Measurements from ENCODE around the gene TNFRSF13B. TPM values are rescaled to one million over a fixed set of nuclear protein-coding genes. Genes with fewer than 3 reads are reported as not detected.
A peak's percentile ranks its signal among the peaks of the same experiment; 100 is the strongest.

The TNFRSF13B gene
- total RNA-seq, 1 donor, result not detected

- Histone ChIP-seq H2AFZ (ENCODE audit: low read length) (no peak overlapping the region), H3K4me3 (ENCODE audit: insufficient read depth, low read length) (no peak overlapping the region), H3K36me3 (ENCODE audit: insufficient read depth, low read length) (no peaks in the 10 kb centered on the region), H3K4me1 (ENCODE audit: insufficient read depth, low read length) (peaks cover 9% of the 10 kb centered on the region), H3K4me2 (ENCODE audit: insufficient read depth, low read length) (no peak overlapping the region), H4K20me1 (ENCODE audit: insufficient read depth, low read length) (no peaks in the 10 kb centered on the region), H3K27me3 (ENCODE audit: insufficient read depth, low read length) (peaks cover 3% of the 10 kb centered on the region), H3K27ac (ENCODE audit: low read depth, low read length) (no peak overlapping the region), H3K9me3 (ENCODE audit: low read depth, low read length) (no peaks in the 10 kb centered on the region), H3K79me2 (ENCODE audit: insufficient read depth, low read length) (no peaks in the 10 kb centered on the region)
- DNase-seq (ENCODE audit: insufficient read length, low spot score, missing footprints), result peak; percentile 97
- peak; percentile 87 for TF ChIP-seq CTCF (IDR thresholded peaks at IDR 0.05; ENCODE audit: extremely low read depth, low read depth, low read length)
Measured at GRCh38 chr17:17001874-17002520, 30.1 kb upstream of the TNFRSF13B start.

GRCh38 chr17:17001076-17001777, 29.3 kb upstream of the TNFRSF13B start:
- Histone ChIP-seq H3K27me3 (ENCODE audit: insufficient read depth, low read length) (peaks cover 3% of the 10 kb centered on the region), H3K36me3 (ENCODE audit: insufficient read depth, low read length) (no peaks in the 10 kb centered on the region), H3K79me2 (ENCODE audit: insufficient read depth, low read length) (no peaks in the 10 kb centered on the region), H2AFZ (ENCODE audit: low read length) (no peak overlapping the region), H3K4me1 (ENCODE audit: insufficient read depth, low read length) (peaks cover 9% of the 10 kb centered on the region), H4K20me1 (ENCODE audit: insufficient read depth, low read length) (no peaks in the 10 kb centered on the region), H3K4me2 (ENCODE audit: insufficient read depth, low read length) (no peak overlapping the region), H3K27ac (ENCODE audit: low read depth, low read length) (no peak overlapping the region), H3K4me3 (ENCODE audit: insufficient read depth, low read length) (no peak overlapping the region), H3K9me3 (ENCODE audit: low read depth, low read length) (no peaks in the 10 kb centered on the region)
- no peak for TF ChIP-seq CTCF (IDR thresholded peaks at IDR 0.05; ENCODE audit: extremely low read depth, low read depth, low read length)
- no peak for DNase-seq (ENCODE audit: insufficient read length, low spot score, missing footprints)

GRCh38 chr17:16999931-17000625, 28.2 kb upstream of the TNFRSF13B start:
- H3K4me2 ChIP-seq (ENCODE audit: insufficient read depth, low read length), result no peak overlapping the region
- DNase-seq (ENCODE audit: insufficient read length, low spot score, missing footprints), result peak; percentile 66

More at GRCh38 chr17:16999931-17000625, 28.2 kb upstream of the TNFRSF13B start:
- Histone ChIP-seq H3K27me3 (ENCODE audit: insufficient read depth, low read length) (peaks cover 3% of the 10 kb centered on the region), H3K4me1 (ENCODE audit: insufficient read depth, low read length) (peaks cover 6% of the 10 kb centered on the region), H3K79me2 (ENCODE audit: insufficient read depth, low read length) (no peaks in the 10 kb centered on the region), H3K27ac (ENCODE audit: low read depth, low read length) (no peak overlapping the region), H2AFZ (ENCODE audit: low read length) (no peak overlapping the region), H3K36me3 (ENCODE audit: insufficient read depth, low read length) (no peaks in the 10 kb centered on the region), H3K9me3 (ENCODE audit: low read depth, low read length) (no peaks in the 10 kb centered on the region), H3K4me3 (ENCODE audit: insufficient read depth, low read length) (no peak overlapping the region), H4K20me1 (ENCODE audit: insufficient read depth, low read length) (no peaks in the 10 kb centered on the region)
- TF ChIP-seq CTCF (IDR thresholded peaks at IDR 0.05; ENCODE audit: extremely low read depth, low read depth, low read length), result no peak

All from osteoblast (primary cell).